GM12874 (cell line): Measurements from ENCODE around the gene GNAZ.

Source experiments
- TF ChIP-seq, protein P1 (sequence below): IDR thresholded peaks from 2 replicates; pipeline ENCODE4 v1.5.1; 2011; ENCODE audit warnings: low read depth, mild to moderate bottlenecking, control low read depth, low read length, moderate library complexity; ENCODE audit not compliant: insufficient read depth

Gene GNAZ

DNA sequence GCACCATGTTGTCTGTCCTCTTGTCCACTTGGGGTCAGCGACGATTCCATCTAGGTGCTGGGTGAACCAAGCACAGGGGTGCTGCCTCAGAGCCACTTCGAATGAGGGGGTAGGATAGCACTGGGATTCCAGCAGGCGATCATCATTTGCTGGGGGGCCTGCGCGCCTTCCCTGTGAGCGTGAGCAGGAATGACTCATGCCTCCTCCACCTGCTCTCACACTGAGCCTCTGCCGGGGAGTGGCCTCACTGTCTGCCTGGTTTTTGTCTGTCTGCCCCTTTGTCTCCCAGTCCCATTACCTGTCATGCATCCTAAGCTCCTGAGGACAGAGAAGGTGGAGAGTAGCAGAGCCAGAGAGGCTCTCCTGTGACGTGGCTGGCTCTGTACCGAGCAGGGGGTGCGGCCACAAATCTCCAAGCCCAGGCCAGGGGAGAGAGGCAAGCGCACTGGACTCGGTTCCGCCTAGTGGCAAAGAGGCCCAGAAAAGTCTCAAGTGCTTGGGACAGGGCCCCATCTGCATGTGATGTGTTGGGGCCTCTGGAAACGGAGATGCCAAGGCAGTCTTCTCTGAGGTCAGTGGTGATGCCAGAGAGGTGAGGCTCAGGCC lies 40.7 kb downstream of the GNAZ start:
- TF ChIP-seq, protein P1, sequence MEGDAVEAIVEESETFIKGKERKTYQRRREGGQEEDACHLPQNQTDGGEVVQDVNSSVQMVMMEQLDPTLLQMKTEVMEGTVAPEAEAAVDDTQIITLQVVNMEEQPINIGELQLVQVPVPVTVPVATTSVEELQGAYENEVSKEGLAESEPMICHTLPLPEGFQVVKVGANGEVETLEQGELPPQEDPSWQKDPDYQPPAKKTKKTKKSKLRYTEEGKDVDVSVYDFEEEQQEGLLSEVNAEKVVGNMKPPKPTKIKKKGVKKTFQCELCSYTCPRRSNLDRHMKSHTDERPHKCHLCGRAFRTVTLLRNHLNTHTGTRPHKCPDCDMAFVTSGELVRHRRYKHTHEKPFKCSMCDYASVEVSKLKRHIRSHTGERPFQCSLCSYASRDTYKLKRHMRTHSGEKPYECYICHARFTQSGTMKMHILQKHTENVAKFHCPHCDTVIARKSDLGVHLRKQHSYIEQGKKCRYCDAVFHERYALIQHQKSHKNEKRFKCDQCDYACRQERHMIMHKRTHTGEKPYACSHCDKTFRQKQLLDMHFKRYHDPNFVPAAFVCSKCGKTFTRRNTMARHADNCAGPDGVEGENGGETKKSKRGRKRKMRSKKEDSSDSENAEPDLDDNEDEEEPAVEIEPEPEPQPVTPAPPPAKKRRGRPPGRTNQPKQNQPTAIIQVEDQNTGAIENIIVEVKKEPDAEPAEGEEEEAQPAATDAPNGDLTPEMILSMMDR, result no peak

DNA sequence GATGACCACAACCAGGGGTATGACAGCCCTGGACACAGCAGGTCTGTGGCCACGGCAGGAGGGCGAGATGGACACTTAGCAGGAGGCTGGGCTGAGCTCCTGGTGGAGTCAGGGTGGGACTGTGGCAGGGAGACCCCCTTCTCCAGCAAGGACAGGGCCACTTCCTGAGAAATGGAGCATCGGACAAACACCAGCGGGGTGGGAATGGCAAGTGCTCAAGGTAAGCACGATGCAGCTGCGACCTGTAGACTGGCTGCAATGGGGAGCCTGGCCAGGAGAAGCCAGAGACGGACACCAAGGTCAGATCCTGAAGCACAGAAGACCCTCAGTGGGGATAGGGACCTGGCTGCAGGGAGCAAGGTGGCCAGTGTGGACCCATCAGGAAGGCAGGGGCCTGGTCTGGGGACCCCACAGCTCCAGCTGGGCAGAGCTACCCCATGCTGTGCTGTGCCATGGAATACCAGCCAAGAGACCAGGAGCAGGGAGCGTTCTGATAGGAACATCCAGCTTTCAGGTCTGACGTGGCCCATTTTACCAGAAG lies 42.2 kb downstream of the GNAZ start:
- TF ChIP-seq, protein P1, result no peak

DNA sequence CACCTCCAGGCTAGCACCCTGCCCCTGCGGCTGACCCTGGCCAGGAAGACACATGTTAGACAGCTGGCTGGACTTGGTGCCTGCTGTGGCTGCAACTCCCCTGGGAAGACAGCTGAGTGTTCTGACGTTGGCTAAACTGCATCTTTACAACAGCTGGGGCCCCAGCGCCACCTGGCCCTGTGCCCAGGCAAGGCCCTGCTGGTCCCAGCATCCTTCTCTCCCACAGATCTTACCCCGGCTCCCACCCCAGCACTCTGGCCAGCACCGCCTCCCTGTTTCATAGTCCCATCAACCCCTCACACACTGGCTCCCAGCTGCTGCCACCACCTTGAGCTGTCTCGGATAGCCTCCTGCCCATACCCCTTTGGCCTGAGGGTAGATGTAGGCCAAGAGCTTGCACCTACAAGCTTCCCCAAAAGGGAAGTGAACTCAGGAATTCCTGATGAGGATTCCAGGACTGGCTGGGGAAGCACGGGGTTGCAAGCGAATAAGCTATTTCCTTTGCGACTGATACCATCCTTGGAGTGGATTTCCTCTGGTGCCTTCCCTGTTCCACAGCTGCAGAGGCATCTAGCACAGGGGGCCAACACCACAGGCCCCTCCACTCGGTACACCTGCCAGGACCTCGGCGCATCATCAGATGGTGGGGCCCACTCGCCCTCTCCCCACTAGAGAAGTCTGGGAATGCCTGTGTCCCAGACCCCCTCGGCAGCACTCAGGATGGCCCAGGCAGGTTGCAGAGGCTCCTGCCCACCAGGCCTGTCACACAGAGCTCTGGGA lies 42.9 kb downstream of the GNAZ start:
- TF ChIP-seq, protein P1, result no peak

DNA sequence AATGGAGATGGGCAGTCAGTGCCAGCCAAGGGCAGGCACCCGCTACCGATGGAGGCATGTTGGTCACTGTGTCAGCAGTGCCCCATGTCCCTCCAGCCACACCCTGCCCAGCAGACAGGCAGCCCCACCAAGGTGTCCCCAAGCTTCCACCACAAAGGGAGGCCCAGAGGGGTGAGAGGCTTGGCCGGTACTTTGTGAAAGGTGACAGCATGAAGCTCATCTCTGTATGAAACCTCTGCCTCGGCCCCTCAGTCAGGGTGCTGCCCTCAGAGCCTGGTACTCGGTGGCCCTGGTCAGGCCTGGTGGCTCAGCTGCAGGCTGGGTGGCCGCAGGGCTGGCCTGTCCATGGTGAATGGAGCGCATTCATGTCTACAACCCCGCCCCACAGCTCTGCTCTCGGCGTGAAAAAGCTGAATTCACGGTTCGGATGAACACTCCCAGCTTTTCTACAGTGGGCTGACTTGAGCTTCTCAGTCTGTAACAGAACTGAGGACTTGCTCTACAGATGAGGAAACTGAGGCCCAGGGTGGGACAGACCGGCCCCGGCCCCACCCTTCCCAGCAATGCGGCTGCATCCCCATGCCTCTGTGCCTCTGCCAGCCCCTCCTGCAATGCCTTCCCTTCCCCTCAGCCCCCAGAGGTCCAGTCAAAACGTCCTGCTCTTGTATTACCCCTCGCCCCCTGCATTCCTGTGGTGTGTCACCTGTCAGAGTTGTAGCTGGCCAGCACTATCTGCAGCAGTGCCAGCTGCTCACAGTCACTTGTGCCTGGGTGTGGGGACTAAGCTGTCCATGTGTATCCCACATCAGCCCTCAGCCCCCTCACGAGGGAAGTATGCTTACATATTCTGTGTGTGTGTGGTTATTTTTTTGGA lies 43.8 kb downstream of the GNAZ start:
- TF ChIP-seq, protein P1, result no peak

DNA sequence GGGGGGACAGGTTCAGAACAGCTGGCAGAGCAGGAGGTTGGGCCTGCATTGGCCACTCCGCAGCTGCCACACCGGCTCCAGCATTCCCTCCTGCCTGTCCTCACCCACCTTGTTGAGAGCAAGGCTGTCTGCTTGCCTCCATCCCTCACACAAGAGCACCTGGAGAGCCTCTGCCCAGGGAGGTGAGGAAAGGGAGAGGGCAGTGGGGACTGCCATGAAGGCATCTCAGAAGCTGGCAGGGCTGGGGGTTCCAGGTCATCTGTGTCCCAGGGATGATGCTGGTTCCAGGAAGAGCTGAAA lies 44.4 kb downstream of the GNAZ start:
- TF ChIP-seq, protein P1, result no peak

DNA sequence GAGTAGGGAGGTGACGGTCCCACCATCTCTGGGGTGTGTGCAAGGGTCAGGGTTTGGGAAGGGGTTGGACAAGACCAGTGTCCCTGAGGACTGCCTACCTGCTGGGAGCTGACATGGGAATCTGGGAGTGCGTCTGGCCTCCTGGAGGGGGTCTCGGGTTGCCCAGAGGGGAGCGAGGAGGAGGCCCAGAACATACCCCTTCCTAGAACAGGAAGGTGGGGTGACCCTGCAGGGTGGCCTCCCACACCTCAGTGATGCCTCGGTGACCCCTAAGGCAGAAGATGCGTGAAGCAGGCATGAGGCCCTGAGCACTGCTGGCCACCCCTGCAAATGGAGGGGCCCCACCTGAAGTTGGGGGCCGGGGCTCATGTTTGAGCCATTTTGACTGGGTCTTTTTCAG lies 45.0 kb downstream of the GNAZ start:
- TF ChIP-seq, protein P1, result no peak
